ENCODE measurements around the gene RAB28. TPM values are rescaled to one million over a fixed set of nuclear protein-coding genes. Genes with fewer than 3 reads are reported as not detected.

RAB28 gene
- total and polyA plus RNA-seq, 2 of the 8 experiments (the other 6 are each of a cell fraction or from before 2014, with no cell fraction given) = 16.0 to 18.7 TPM

DNA sequence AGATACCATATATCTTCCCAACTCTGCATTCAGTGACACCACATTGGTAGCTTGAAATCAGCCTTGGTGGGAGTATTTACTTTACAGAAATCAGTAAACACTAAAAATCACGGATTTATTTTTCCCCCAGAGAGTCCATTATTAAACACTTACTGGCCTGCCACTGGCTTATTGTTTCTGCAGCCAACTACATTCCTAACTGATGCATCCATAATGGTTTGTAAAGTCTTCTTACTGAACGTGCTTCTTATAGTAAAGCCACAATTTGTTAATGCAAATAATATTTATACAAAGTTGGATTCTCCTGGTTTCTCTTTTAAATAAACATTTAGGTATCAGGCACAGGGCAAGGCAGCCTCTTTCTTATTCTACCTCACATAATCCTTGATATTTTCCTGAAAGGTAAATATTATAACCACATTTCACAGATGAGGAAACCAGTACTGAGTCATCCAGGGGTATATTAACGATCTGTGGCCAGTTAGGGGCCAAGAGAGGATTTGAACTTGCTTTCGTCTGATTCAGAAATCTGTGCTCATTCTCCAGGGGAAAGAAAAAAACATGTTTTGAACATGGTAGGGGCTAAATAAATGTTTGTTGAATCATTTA lies 136.5 kb downstream of the RAB28 start:
- FAIRE-seq (no peak), DNase-seq (ENCODE audit: low read depth in 1 of 2, low spot score in 2 of 2) (no peak)
- Histone ChIP-seq H3K4me2 (ENCODE audit: insufficient read depth in 1 of 2, low read depth in 2 of 2, low read length in 2 of 2) (no peak overlapping the region), H2BK12ac (ENCODE audit: low read depth, low read length) (no peak overlapping the region), H4K91ac (replicated peaks; ENCODE audit: insufficient read length, low read length) (no peak overlapping the region), H3K9ac (replicated peaks in 1 of 4; ENCODE audit: extremely low read depth in 1 of 4, low read depth in 3 of 4, low read length in 3 of 4) (no peak overlapping the region), H3K27ac (ENCODE audit: low read depth, low read length) (no peak overlapping the region), H3K56ac (replicated peaks; ENCODE audit: insufficient read length, low read depth, low read length) (no peak overlapping the region), H3K23ac (ENCODE audit: insufficient read length) (no peak overlapping the region), H3K4me3 (ENCODE audit: extremely low read depth in 1 of 4, insufficient read depth in 2 of 4, low read depth in 3 of 4, low read length in 4 of 4) (no peak overlapping the region), H3K9me3 (ENCODE audit: insufficient read depth in 2 of 2, low read depth in 1 of 2, low read length in 1 of 2) (no peaks in the 10 kb centered on the region), H2AFZ (ENCODE audit: low read length) (no peak overlapping the region), H3K79me1 (ENCODE audit: low read depth, low read length) (no peaks in the 10 kb centered on the region), H3K79me2 (ENCODE audit: control insufficient read depth in 1 of 2, insufficient read depth in 2 of 2, low read length in 2 of 2) (no peaks in the 10 kb centered on the region), H2BK5ac (ENCODE audit: low read depth, low read length) (no peak overlapping the region), H3K4me1 (replicated peaks in 1 of 4; ENCODE audit: control insufficient read depth in 3 of 4, insufficient read depth in 4 of 4, low read length in 3 of 4) (no peaks in the 10 kb centered on the region), H2AK5ac (ENCODE audit: low read depth, low read length) (no peak overlapping the region), H2BK20ac (ENCODE audit: low read length) (no peak overlapping the region), H3K36me3 (ENCODE audit: control insufficient read depth in 2 of 4, insufficient read depth in 4 of 4, low read length in 3 of 4) (no peaks in the 10 kb centered on the region), H2BK120ac (replicated peaks; ENCODE audit: low read depth, low read length) (no peak overlapping the region), H4K8ac (ENCODE audit: extremely low read depth, insufficient read depth, low read length) (no peak overlapping the region), H4K20me1 (replicated peaks in 1 of 2; ENCODE audit: control insufficient read depth in 1 of 2, insufficient read depth in 2 of 2, low read length in 2 of 2) (no peaks in the 10 kb centered on the region), H3K18ac (ENCODE audit: extremely low read depth, low read length) (no peak overlapping the region), H2BK15ac (ENCODE audit: low read length) (no peak overlapping the region), H3K4ac (replicated peaks; ENCODE audit: insufficient read length, low read depth, low read length) (no peak overlapping the region), H4K5ac (ENCODE audit: insufficient read length, low read depth, low read length) (no peak overlapping the region), H3K27me3 (replicated peaks in 1 of 4; ENCODE audit: control insufficient read depth in 3 of 4, extremely low read depth in 1 of 4, insufficient read depth in 3 of 4, low read length in 3 of 4) (no peaks in the 10 kb centered on the region), H3K14ac (ENCODE audit: insufficient read length) (no peak overlapping the region), H3K23me2 (ENCODE audit: low read depth, low read length) (no peaks in the 10 kb centered on the region)
- ChIA-PET POLR2A (ENCODE audit: partially characterized antibody) (no interaction called here), CTCF (ENCODE audit: partially characterized antibody) (no interaction called here)
- WGBS, 2 experiments (ENCODE audit: extremely low coverage in 1 of 2, insufficient coverage in 1 of 2, insufficient read length in 1 of 2, insufficient replicate concordance in 2 of 2, low coverage in 1 of 2, low lambda C conversion rate in 2 of 2, missing lambda C conversion rate in 1 of 2) = 93% methylated on average over 4 of the region's 4 CpGs; no CpG with 5 or more reads in 1 of the 2 experiments
- no peak for TF ChIP-seq NANOG (IDR thresholded peaks at IDR 0.05; ENCODE audit: insufficient read depth, low read depth, low read length, poor library complexity, severe bottlenecking)
- TF ChIP-seq FOSL1 (IDR thresholded peaks at IDR 0.05; ENCODE audit: insufficient read depth, low read depth, low read length) = no peak
- TF ChIP-seq SIRT6 (IDR thresholded peaks at IDR 0.05; ENCODE audit: low read length) = no peak
- no peak for TF ChIP-seq ASH2L (IDR thresholded peaks at IDR 0.05; ENCODE audit: low read length)
- TF ChIP-seq RFX5 (IDR thresholded peaks at IDR 0.05; ENCODE audit: borderline replicate concordance, low read depth, low read length) = no peak

Data from H1 (cell line).